Calu3 (cell line): ENCODE data around the gene LPCAT1. TPM values are rescaled to one million over a fixed set of nuclear protein-coding genes. Genes with fewer than 3 reads are reported as not detected.

Experiments used
- BruUV-seq: library from RNA; stranded (reverse); fragments of 400-500 nt; replicated peaks from 2 replicates; lab custom pipeline; 2021; lab: Mats Ljungman, UMichigan
- CTCF ChIA-PET: fragments of 300-600 bp; sonication (Branson Sonifier 250); formaldehyde crosslinking; loops from one replicate; lab custom pipeline; 2022; ENCODE audit warnings: antibody characterized with exemption; lab: Charles Lee
- DNase-seq: peaks from one replicate; pipeline ENCODE4 v3.0.0; 2022
- H3K27ac Mint-ChIP-seq: one replicate; pipeline ENCODE4 v1.8.0; 2022; ENCODE audit warnings: mixed read lengths; ENCODE audit not compliant: unreplicated experiment
- H3K27me3 Mint-ChIP-seq: one replicate; pipeline ENCODE4 v1.8.0; 2022; ENCODE audit warnings: mixed read lengths; ENCODE audit not compliant: unreplicated experiment
- H3K36me3 Mint-ChIP-seq: one replicate; pipeline ENCODE4 v1.8.0; 2022; ENCODE audit warnings: mild to moderate bottlenecking, moderate library complexity, mixed read lengths; ENCODE audit not compliant: insufficient read depth, unreplicated experiment
- H3K4me1 Mint-ChIP-seq: one replicate; pipeline ENCODE4 v1.8.0; 2022; ENCODE audit warnings: mild to moderate bottlenecking, low read depth, mixed read lengths; ENCODE audit not compliant: unreplicated experiment
- H3K4me3 Mint-ChIP-seq: one replicate; pipeline ENCODE4 v1.8.0; 2022; ENCODE audit warnings: mild to moderate bottlenecking, low read depth, moderate library complexity, mixed read lengths; ENCODE audit not compliant: unreplicated experiment
- H3K9me3 Mint-ChIP-seq: one replicate; pipeline ENCODE4 v1.8.0; 2022; ENCODE audit warnings: low read depth, mixed read lengths; ENCODE audit not compliant: unreplicated experiment
- CTCF ChIP-seq: fragments of 200-600 bp; IDR thresholded peaks from one replicate; pipeline ENCODE4 v1.8.0; 2022; ENCODE audit warnings: antibody characterized with exemption; ENCODE audit not compliant: unreplicated experiment
- intact Hi-C: fragments of 100-400 bp; cut with micrococcal nuclease; formaldehyde crosslinking; loops from one replicate; pipeline ENCODE4 v1.10.0; 2022; ENCODE audit not compliant: unreplicated experiment
- total RNA-seq: library from RNA; stranded (reverse); gene quantifications from 2 replicates; pipeline ENCODE4 v1.2.3, GENCODE V29; 2022

The LPCAT1 gene
- total RNA-seq, 1 experiment from 2014 or later = 42.3 TPM

- H3K4me1 Mint-ChIP-seq = no peaks in the 10 kb centered on the region
- CTCF ChIA-PET = no interaction called here
- peaks cover 11% of the 10 kb centered on the region for H3K36me3 Mint-ChIP-seq
- no peak overlapping the region for H3K27ac Mint-ChIP-seq
- no peak for TF ChIP-seq CTCF
- BruUV-seq = no TSS peak
- intact Hi-C loops = no loop called here
- no peaks in the 10 kb centered on the region for H3K9me3 Mint-ChIP-seq
- no peaks in the 10 kb centered on the region for H3K27me3 Mint-ChIP-seq
- no peak for DNase-seq
- no peak overlapping the region for H3K4me3 Mint-ChIP-seq
Observed at GRCh38 chr5:1503241-1504068, 20.3 kb downstream of the LPCAT1 start.

GRCh38 chr5:1502737-1503120 is 21.0 kb downstream of the LPCAT1 start:
- H3K27me3 Mint-ChIP-seq = no peaks in the 10 kb centered on the region
- no peaks in the 10 kb centered on the region for H3K9me3 Mint-ChIP-seq
- TF ChIP-seq CTCF = no peak
- intact Hi-C loops = no loop called here
- no peaks in the 10 kb centered on the region for H3K4me1 Mint-ChIP-seq
- H3K36me3 Mint-ChIP-seq = peaks cover 11% of the 10 kb centered on the region
- H3K27ac Mint-ChIP-seq = no peak overlapping the region
- CTCF ChIA-PET = interaction anchor here (0.7 kb wide), 1 partner anchor 11 kb away, joined by 3 read pairs; no protein-coding TSS in a partner anchor
- no peak overlapping the region for H3K4me3 Mint-ChIP-seq
- BruUV-seq = no TSS peak
- no peak for DNase-seq

GRCh38 chr5:1502046-1502736 is 21.6 kb downstream of the LPCAT1 start:
- no peak for DNase-seq
- no peak overlapping the region for H3K4me3 Mint-ChIP-seq
- intact Hi-C loops = no loop called here
- H3K4me1 Mint-ChIP-seq = no peaks in the 10 kb centered on the region
- peaks cover 11% of the 10 kb centered on the region for H3K36me3 Mint-ChIP-seq
- CTCF ChIA-PET = interaction anchor here (0.7 kb wide), 1 partner anchor 11 kb away, joined by 3 read pairs; no protein-coding TSS in a partner anchor
- H3K9me3 Mint-ChIP-seq = no peaks in the 10 kb centered on the region
- H3K27me3 Mint-ChIP-seq = no peaks in the 10 kb centered on the region
- no peak overlapping the region for H3K27ac Mint-ChIP-seq
- BruUV-seq = no TSS peak
- no peak for TF ChIP-seq CTCF

- Mint-ChIP-seq H3K4me3 (no peak overlapping the region), H3K4me1 (no peaks in the 10 kb centered on the region), H3K27me3 (no peaks in the 10 kb centered on the region), H3K9me3 (no peaks in the 10 kb centered on the region), H3K36me3 (peaks cover 11% of the 10 kb centered on the region), H3K27ac (no peak overlapping the region)
- BruUV-seq = no TSS peak
- CTCF ChIA-PET = no interaction called here
- TF ChIP-seq CTCF = no peak
- no peak for DNase-seq
- intact Hi-C loops = no loop called here
Observed at GRCh38 chr5:1501372-1502045, 22.3 kb downstream of the LPCAT1 start.
